BLaER1 treated with 17β-estradiol and CSF1 and Interleukin-3, amounts not matched to agents 10 nM and 100 nM (cell line): ENCODE measurements around the gene AGK.

ENCODE experiments used
- H3K27ac ChIP-seq, 11 experiments: shearing (Covaris generic); formaldehyde crosslinking; 2 replicates each; pipeline ENCODE4 v1.8.1; 2022
- H3K27me3 ChIP-seq, 11 experiments: shearing (Covaris generic); formaldehyde crosslinking; 2 replicates each; pipeline ENCODE4 v1.8.1; 2022
- H3K36me3 ChIP-seq, 11 experiments: shearing (Covaris generic); formaldehyde crosslinking; 2 replicates each; pipeline ENCODE4 v1.8.1; 2022
- H3K4me1 ChIP-seq, 10 experiments: shearing (Covaris generic); formaldehyde crosslinking; 2 replicates each; pipeline ENCODE4 v1.8.1; 2022
- H3K4me2 ChIP-seq, 11 experiments: shearing (Covaris generic); formaldehyde crosslinking; 2 replicates each; pipeline ENCODE4 v1.8.1; 2022
- H3K4me3 ChIP-seq, 10 experiments: shearing (Covaris generic); formaldehyde crosslinking; 2 replicates each; pipeline ENCODE4 v1.8.1; 2022
- H3K9ac ChIP-seq, 11 experiments: shearing (Covaris generic); formaldehyde crosslinking; 2 replicates each; pipeline ENCODE4 v1.8.1; 2022
- H3K9me3 ChIP-seq, 11 experiments: shearing (Covaris generic); formaldehyde crosslinking; replicated peaks in 1 of 11; 2 replicates each; pipeline ENCODE4 v1.8.1; 2022
- H4K20me1 ChIP-seq, 11 experiments: shearing (Covaris generic); formaldehyde crosslinking; 2 replicates each; pipeline ENCODE4 v1.8.1; 2022
- Cebpa-rat ChIP-seq, 11 experiments: shearing (Covaris generic); IDR thresholded peaks; 2 replicates each; pipeline ENCODE4 v1.8.1; 2022

AGK gene

GRCh38 chr7:141671705-141672496, 120.7 kb downstream of the AGK start:
- no peaks in the 10 kb centered on the region for H3K27me3 ChIP-seq
- no peak overlapping the region for H3K27ac ChIP-seq
- no peak for TF ChIP-seq Cebpa-rat (IDR thresholded peaks at IDR 0.05)
- H4K20me1 ChIP-seq: no peaks in the 10 kb centered on the region
- H3K4me2 ChIP-seq: no peak overlapping the region
- peaks cover 9 to 41% (median 20%) of the 10 kb centered on the region in 10 experiments; a peak in 18 of 20 replicates for H3K4me1 ChIP-seq
- H3K9ac ChIP-seq: no peak overlapping the region
- no peak overlapping the region for H3K4me3 ChIP-seq
- peaks cover 17 to 45% (median 30%) of the 10 kb centered on the region in 11 experiments; a peak in 19 of 22 replicates for H3K36me3 ChIP-seq
- peaks cover 0 to 15% (median 9%) of the 10 kb centered on the region in 11 experiments; a peak in 13 of 22 replicates for H3K9me3 ChIP-seq

DNA sequence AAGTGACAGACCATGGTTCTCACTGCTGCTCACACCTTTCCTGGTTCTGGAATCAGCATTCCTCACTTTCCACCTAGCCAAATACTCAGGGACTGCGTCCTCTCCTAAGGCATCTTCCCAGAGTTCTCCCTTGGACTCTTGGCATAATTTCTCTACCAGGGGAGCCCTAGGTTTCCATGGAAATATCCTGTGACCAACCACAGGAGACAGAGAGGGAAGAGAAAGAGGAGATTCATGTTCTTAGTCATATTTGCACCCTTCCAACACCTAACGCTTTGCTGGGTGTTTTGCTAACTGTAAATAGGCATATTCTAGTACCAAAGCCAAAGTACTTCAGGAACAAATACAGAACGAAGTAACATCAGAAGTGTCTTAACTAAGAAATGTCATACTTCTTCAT, 122.1 kb downstream of the AGK start:
- Histone ChIP-seq H4K20me1 (no peaks in the 10 kb centered on the region), H3K36me3 (peaks cover 17 to 45% (median 30%) of the 10 kb centered on the region in 11 experiments; a peak in 19 of 22 replicates), H3K4me2 (no peak overlapping the region), H3K27me3 (no peaks in the 10 kb centered on the region), H3K27ac (no peak overlapping the region), H3K4me3 (no peak overlapping the region), H3K4me1 (peaks cover 9 to 40% (median 21%) of the 10 kb centered on the region in 10 experiments; a peak in 18 of 20 replicates), H3K9ac (no peak overlapping the region), H3K9me3 (peaks cover 0 to 15% (median 9%) of the 10 kb centered on the region in 11 experiments; a peak in 13 of 22 replicates)
- no peak for TF ChIP-seq Cebpa-rat (IDR thresholded peaks at IDR 0.05)

DNA sequence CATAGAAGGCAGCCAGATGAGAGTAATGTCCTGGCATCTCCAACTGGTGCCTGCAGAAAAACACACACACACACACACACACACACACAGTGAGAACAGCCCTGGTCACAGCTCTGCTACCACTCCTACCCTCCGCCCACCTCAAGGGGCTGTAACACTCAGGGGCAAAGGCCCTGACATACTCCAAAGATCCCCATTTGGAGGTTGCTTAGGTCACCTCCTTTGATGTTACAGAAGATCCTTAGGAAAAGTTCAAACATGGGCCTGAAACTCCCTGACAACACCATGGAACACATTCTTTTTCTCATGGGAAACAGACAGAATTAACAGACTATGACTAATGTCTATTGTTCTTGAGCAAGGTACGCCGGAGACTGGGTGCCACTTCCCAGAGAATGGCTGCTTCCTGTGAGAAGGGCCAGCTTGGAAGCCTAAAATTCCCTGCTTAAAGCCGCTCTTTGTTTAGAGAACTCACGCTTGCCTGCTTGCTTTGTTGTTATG, 123.0 kb downstream of the AGK start:
- Histone ChIP-seq H3K9ac (no peak overlapping the region), H3K36me3 (peaks cover 17 to 45% (median 30%) of the 10 kb centered on the region in 11 experiments; a peak in 19 of 22 replicates), H3K4me2 (peak overlapping the region in 2 of 11 experiments; percentile 81 to 89; a peak in 1 of 22 replicates)

DNA sequence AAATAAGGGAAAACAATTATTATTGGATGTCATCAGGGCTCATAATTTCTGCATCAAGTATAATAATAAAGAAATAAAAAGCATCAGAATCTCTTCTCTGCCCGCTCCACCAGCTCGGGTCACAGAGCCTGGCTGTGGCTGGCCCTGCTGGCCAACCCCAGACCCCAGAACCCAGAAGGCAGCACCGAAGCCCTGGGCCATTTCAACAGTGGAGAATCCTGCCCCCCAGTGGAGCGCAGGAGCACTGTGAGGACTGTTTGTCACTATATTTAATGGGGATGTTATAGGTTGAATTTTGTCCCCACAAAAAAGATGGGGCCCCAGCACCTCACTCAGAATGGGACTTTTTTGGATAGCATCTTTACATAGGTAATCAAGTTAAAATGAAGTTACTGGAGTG, 123.5 kb downstream of the AGK start:
- peak overlapping the region in 1 of 11 experiments; percentile 29; a peak in 1 of 22 replicates for H3K9ac ChIP-seq
- peak overlapping the region in 5 of 11 experiments; percentile 25 to 69 (median 60); a peak in 9 of 22 replicates for H3K27ac ChIP-seq
- H3K27me3 ChIP-seq: no peaks in the 10 kb centered on the region
- H3K4me1 ChIP-seq: peaks cover 9 to 33% (median 21%) of the 10 kb centered on the region in 10 experiments; a peak in 18 of 20 replicates
- TF ChIP-seq Cebpa-rat (IDR thresholded peaks at IDR 0.05): no peak
- no peaks in the 10 kb centered on the region for H4K20me1 ChIP-seq
- peaks cover 0 to 15% (median 9%) of the 10 kb centered on the region in 11 experiments; a peak in 13 of 22 replicates for H3K9me3 ChIP-seq
- H3K36me3 ChIP-seq: peaks cover 17 to 45% (median 30%) of the 10 kb centered on the region in 11 experiments; a peak in 19 of 22 replicates
- H3K4me3 ChIP-seq: no peak overlapping the region
- H3K4me2 ChIP-seq: peak overlapping the region in 6 of 11 experiments; percentile 41 to 89 (median 74); a peak in 10 of 22 replicates

More for the DNA sequence above, 123.0 kb downstream of the AGK start:
- H3K27ac ChIP-seq: peak overlapping the region in 3 of 11 experiments; percentile 60 to 69 (median 63); a peak in 3 of 22 replicates
- H3K27me3 ChIP-seq: no peaks in the 10 kb centered on the region
- peaks cover 0 to 15% (median 9%) of the 10 kb centered on the region in 11 experiments; a peak in 13 of 22 replicates for H3K9me3 ChIP-seq
- H4K20me1 ChIP-seq: no peaks in the 10 kb centered on the region
- H3K4me3 ChIP-seq: no peak overlapping the region
- H3K4me1 ChIP-seq: peaks cover 9 to 33% (median 21%) of the 10 kb centered on the region in 10 experiments; a peak in 18 of 20 replicates
- TF ChIP-seq Cebpa-rat (IDR thresholded peaks at IDR 0.05): no peak

DNA sequence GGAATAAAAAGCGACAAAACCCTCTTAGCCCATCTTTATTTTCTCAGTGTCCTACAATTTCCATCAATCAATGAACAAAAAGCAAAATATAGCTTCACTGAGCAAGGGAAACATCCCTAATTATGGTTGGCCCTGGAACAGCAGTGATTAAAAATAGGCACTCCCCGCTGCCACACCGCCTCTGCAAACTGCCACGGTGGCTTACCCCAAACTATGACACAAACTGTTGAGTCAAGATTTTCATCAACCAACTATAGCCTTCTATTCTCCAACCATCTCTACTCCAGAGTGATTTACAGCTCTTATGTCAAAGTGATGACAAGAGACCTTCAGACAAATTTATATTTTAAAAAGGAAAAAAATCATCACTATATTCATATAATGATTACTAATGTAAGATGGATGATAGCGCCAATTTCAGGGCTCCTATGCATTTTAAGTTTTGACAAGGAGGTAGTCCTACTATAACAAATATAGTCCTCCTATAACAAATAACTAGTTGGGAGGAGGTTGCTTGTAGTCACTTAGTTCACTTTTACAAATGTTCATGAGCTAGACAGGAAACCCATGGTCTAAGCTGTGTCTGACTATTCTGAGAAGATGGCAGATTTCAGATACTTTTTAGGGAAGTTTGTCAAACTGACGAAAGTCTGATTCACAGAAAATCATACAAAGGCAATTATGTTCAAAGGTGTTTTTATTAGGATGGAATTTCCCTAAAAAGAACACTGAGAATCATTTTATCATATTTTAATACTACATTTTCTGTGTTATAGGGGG, 124.4 kb downstream of the AGK start:
- H3K27me3 ChIP-seq: no peaks in the 10 kb centered on the region
- TF ChIP-seq Cebpa-rat (IDR thresholded peaks at IDR 0.05): no peak
- no peak overlapping the region; a peak in 1 of 20 replicates for H3K4me3 ChIP-seq
- peak overlapping the region; percentile 17 to 89 (median 70); a peak in 21 of 22 replicates for H3K4me2 ChIP-seq
- H3K9ac ChIP-seq: peak overlapping the region in 4 of 11 experiments; percentile 7 to 29 (median 8); a peak in 3 of 22 replicates
- H3K9me3 ChIP-seq: peaks cover 0 to 15% (median 9%) of the 10 kb centered on the region in 11 experiments; a peak in 13 of 22 replicates
- H3K36me3 ChIP-seq: peaks cover 14 to 45% (median 31%) of the 10 kb centered on the region in 11 experiments; a peak in 20 of 22 replicates
- H3K27ac ChIP-seq: peak overlapping the region in 7 of 11 experiments; percentile 25 to 69 (median 57); a peak in 14 of 22 replicates
- no peaks in the 10 kb centered on the region for H4K20me1 ChIP-seq
- H3K4me1 ChIP-seq: peaks cover 9 to 33% (median 21%) of the 10 kb centered on the region in 10 experiments; a peak in 18 of 20 replicates

DNA sequence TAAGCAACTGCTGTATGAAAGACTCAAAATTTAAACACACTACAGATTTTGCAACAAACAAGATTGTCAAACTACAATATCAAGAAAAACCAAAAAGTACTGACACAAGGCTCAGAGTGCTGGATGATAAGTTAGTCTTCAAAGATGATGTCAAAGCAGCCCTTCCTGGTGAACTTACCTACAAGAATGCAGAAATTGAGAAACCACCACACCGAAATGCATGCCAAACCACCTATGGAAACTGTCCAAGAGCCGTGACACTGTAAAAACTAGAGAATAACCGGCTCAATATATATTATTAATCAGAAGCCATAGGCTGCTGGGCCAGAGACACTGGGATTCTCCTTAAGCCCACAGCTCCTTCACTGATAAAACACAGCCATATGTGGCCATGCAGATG, 125.4 kb downstream of the AGK start:
- H3K27ac ChIP-seq: peak overlapping the region in 5 of 11 experiments; percentile 36 to 69 (median 60); a peak in 9 of 22 replicates
- H3K36me3 ChIP-seq: peaks cover 12 to 45% (median 32%) of the 10 kb centered on the region in 11 experiments; a peak in 21 of 22 replicates
- no peak overlapping the region for H3K4me3 ChIP-seq
- no peaks in the 10 kb centered on the region for H3K27me3 ChIP-seq
- no peak overlapping the region for H3K9ac ChIP-seq
- H3K9me3 ChIP-seq: peaks cover 0 to 15% (median 9%) of the 10 kb centered on the region in 11 experiments; a peak in 13 of 22 replicates
- no peak for TF ChIP-seq Cebpa-rat (IDR thresholded peaks at IDR 0.05)
- H4K20me1 ChIP-seq: no peaks in the 10 kb centered on the region
- peak overlapping the region in 6 of 11 experiments; percentile 7 to 89 (median 74); a peak in 11 of 22 replicates for H3K4me2 ChIP-seq
- H3K4me1 ChIP-seq: peaks cover 9 to 33% (median 21%) of the 10 kb centered on the region in 10 experiments; a peak in 18 of 20 replicates

DNA sequence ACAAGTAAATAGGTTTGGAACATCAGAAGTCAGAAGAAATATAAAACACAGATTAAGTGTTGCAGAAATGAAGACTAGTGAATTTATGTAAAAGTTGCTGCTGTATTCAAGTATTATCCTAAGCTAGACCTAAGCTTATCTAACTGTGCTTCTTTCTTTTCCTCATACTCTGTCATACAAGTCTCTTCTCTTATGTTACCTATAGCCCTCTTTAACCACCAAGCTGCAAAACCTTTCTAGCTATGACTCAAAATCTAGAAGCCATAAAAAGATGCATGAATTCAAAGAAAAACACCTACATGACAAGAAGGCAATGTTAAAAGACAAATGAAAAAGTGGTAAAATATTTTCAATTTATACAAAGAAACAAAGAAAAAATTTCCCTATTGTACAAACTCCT, 127.8 kb downstream of the AGK start:
- Histone ChIP-seq H3K9ac (no peak overlapping the region), H3K36me3 (peaks cover 8 to 45% (median 32%) of the 10 kb centered on the region in 11 experiments; a peak in 19 of 22 replicates), H3K4me1 (peaks cover 9 to 31% (median 21%) of the 10 kb centered on the region in 10 experiments; a peak in 18 of 20 replicates), H3K27me3 (no peaks in the 10 kb centered on the region), H3K4me2 (no peak overlapping the region), H3K9me3 (no peaks in the 10 kb centered on the region), H3K27ac (no peak overlapping the region), H3K4me3 (no peak overlapping the region), H4K20me1 (no peaks in the 10 kb centered on the region)
- TF ChIP-seq Cebpa-rat (IDR thresholded peaks at IDR 0.05): no peak
